ENCODE data around the gene KDM4D. TPM values are rescaled to one million over a fixed set of nuclear protein-coding genes. Genes with fewer than 3 reads are reported as not detected.

Gene KDM4D
- total RNA-seq, 1 donor from 2014 or later = 2.7 TPM

- Histone ChIP-seq H3K36me3 (ENCODE audit: control insufficient read depth, insufficient read depth, low read length) (no peaks in the 10 kb centered on the region), H3K27me3 (ENCODE audit: control insufficient read depth, insufficient read depth, low read length) (peaks cover 5% of the 10 kb centered on the region), H3K4me3 (ENCODE audit: low read depth, low read length) (no peak overlapping the region)
- no peak for DNase-seq (ENCODE audit: low read depth)
- TF ChIP-seq CTCF (IDR thresholded peaks at IDR 0.05; ENCODE audit: insufficient read depth, low read length, poor library complexity, severe bottlenecking) = no peak
Measured at GRCh38 chr11:95044010-95044409, 70.5 kb downstream of the KDM4D start.

GRCh38 chr11:95045812-95046211 lies 72.3 kb downstream of the KDM4D start:
- TF ChIP-seq CTCF (IDR thresholded peaks at IDR 0.05; ENCODE audit: insufficient read depth, low read length, poor library complexity, severe bottlenecking) = no peak
- Histone ChIP-seq H3K27me3 (ENCODE audit: control insufficient read depth, insufficient read depth, low read length) (peaks cover 5% of the 10 kb centered on the region), H3K36me3 (ENCODE audit: control insufficient read depth, insufficient read depth, low read length) (no peaks in the 10 kb centered on the region), H3K4me3 (ENCODE audit: low read depth, low read length) (no peak overlapping the region)
- DNase-seq (ENCODE audit: low read depth) = no peak

Other genes with a start within 250 kb of the KDM4D start
- gene AMOTL1, start 205.4 kb upstream of the KDM4D start, total RNA-seq = 48.8 TPM in 2 replicates
- 32.0 and 43.4 TPM in 2 replicates for gene CWC15, start 153 bp upstream of the KDM4D start, total RNA-seq
- gene KDM4E, start 51.5 kb downstream of the KDM4D start, total RNA-seq = not detected in 2 replicates
- not detected in 2 replicates for gene KDM4F, start 75.7 kb downstream of the KDM4D start, total RNA-seq
- gene SRSF8, start 93.2 kb downstream of the KDM4D start, total RNA-seq = 34.2 and 39.8 TPM in 2 replicates
- 33.1 and 38.4 TPM in 2 replicates for gene ENDOD1, start 116.1 kb downstream of the KDM4D start, total RNA-seq

All from kidney epithelial cell (primary cell).